Measurements from ENCODE around the gene DVL1.

DNA sequence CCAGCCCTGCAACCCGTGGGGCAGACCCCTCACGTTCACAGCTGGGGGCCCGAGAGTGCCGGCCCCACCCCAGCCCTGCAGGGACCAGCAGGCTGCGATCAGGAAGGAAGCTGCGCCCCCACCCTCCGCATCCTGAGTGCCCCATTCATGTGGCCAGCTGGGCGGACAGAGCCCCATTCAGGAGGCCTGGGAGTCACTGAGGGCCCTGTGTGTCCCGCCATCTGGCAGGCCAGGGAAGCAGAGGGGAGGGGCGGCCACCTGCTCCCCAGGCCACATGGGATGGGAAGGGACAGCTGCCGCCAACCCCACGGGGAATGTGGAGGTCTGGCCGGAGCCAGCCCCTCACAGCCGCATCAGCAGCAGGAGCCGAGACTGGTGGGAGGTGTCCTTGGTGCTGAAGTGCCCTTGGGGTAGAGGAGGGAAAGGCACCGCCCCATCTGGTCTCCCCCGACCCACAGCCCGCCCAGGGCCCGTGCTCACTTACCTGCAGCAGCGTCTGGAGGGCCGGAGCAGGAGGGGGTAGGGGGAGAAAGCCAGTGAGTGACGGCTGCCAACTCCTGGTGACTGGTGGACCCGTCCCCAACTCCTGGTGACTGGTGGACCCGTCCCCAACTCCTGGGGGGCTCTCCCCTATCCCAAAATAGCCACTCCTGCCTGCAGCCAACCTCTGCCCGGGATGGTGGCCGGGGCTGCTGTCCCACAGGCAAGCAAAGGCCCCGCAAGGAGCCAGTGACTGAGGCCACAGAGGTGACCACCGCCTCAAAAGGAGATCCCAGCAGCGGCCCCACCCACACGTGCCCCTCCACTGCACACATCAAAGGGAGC is 50.1 kb downstream of the DVL1 start:
- TF ChIP-seq CTCF (IDR thresholded peaks at IDR 0.05) = no peak
- no peak for TF ChIP-seq POLR2A (IDR thresholded peaks at IDR 0.05)
- no peak for TF ChIP-seq POLR2AphosphoS5 (IDR thresholded peaks at IDR 0.05)
